ENCODE results near the gene CAPZA2.

DNA sequence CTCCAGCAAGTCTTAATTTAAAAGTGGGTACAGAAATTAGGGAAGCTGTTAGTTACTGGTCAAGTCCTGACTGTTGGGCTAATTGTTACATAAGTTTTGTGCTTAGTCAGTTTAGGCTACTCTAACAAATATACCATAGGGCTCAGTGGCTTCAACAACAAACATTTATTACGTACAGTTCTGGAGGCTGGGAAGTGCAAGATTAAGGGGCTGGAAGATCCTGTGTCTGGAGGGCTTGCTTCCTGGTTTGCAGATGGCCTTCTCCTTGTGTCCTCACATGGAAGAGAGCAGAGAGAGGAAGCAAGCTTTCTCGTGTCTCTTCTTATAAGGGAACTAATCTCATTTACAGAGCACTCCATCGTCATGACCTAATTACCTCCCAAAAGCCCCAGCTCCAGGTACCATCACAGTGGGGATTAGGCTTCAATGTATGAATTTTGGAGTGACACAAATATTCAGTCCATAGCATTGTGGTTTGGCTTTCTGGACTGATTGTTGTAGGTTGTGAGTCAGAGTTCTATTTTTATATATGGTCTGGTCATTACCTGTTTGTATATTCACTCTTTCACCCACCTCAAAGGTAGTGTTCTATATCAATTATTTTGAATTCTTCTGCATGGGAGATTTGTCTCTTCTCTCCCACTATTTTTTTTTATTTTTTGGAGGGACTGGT lies 108.0 kb downstream of the CAPZA2 start:
- TF ChIP-seq EZH2phosphoT487 (IDR thresholded peaks at IDR 0.05; ENCODE audit: borderline replicate concordance, low read length) (no peak), EZH2 (IDR thresholded peaks at IDR 0.05; ENCODE audit: low read length, unreplicated experiment) (no peak)
- TF ChIP-seq, protein P1, sequence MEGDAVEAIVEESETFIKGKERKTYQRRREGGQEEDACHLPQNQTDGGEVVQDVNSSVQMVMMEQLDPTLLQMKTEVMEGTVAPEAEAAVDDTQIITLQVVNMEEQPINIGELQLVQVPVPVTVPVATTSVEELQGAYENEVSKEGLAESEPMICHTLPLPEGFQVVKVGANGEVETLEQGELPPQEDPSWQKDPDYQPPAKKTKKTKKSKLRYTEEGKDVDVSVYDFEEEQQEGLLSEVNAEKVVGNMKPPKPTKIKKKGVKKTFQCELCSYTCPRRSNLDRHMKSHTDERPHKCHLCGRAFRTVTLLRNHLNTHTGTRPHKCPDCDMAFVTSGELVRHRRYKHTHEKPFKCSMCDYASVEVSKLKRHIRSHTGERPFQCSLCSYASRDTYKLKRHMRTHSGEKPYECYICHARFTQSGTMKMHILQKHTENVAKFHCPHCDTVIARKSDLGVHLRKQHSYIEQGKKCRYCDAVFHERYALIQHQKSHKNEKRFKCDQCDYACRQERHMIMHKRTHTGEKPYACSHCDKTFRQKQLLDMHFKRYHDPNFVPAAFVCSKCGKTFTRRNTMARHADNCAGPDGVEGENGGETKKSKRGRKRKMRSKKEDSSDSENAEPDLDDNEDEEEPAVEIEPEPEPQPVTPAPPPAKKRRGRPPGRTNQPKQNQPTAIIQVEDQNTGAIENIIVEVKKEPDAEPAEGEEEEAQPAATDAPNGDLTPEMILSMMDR (conservative IDR thresholded peaks at IDR 0.05; ENCODE audit: low read depth, low read length), result no peak
